Neural cell (in vitro differentiated cells): ENCODE measurements around the gene EML4. TPM values are rescaled to one million over a fixed set of nuclear protein-coding genes. Genes with fewer than 3 reads are reported as not detected.

ENCODE experiments used
- H2AFZ ChIP-seq: fragments of 200-600, 300-800 bp; sonication (generic), shearing (Covaris generic); 2 replicates; pipeline ENCODE4 v1.6.0; 2014; ENCODE audit warnings: low read depth, mild to moderate bottlenecking, antibody characterized with exemption, low read length, moderate library complexity
- H3F3A ChIP-seq: fragments of 200-600 bp; shearing (Covaris generic); 2 replicates; pipeline ENCODE4 v1.6.1; 2016; ENCODE audit warnings: mild to moderate bottlenecking, moderate library complexity, mixed read lengths, antibody characterized with exemption, low read length; ENCODE audit not compliant: insufficient read depth, poor library complexity, severe bottlenecking
- H3K27ac ChIP-seq: fragments of 200-600, 300-800 bp; sonication (generic), shearing (Covaris generic); 2 replicates; pipeline ENCODE4 v1.5.1; 2014; ENCODE audit warnings: mild to moderate bottlenecking, low read length, moderate library complexity
- H3K27me3 ChIP-seq: fragments of 300-800, 200-600 bp; sonication (generic), shearing (Covaris generic); 2 replicates; pipeline ENCODE4 v1.6.0; 2014; ENCODE audit warnings: mild to moderate bottlenecking, low read depth, low read length, moderate library complexity; ENCODE audit not compliant: insufficient read depth
- H3K36me3 ChIP-seq: fragments of 300-800, 200-600 bp; sonication (generic), shearing (Covaris generic); 2 replicates; pipeline ENCODE4 v1.5.1; 2014; ENCODE audit warnings: mild to moderate bottlenecking, antibody characterized with exemption, low read length, moderate library complexity; ENCODE audit not compliant: insufficient read depth
- H3K4me2 ChIP-seq: fragments of 300-800, 200-600 bp; sonication (generic), shearing (Covaris generic); 2 replicates; pipeline ENCODE4 v1.6.0; 2014; ENCODE audit warnings: mild to moderate bottlenecking, low read length
- H3K4me3 ChIP-seq: fragments of 300-800, 200-600 bp; sonication (generic), shearing (Covaris generic); 2 replicates; pipeline ENCODE4 v1.5.1; 2014; ENCODE audit warnings: mild to moderate bottlenecking, low read length, moderate library complexity
- H3K79me2 ChIP-seq: fragments of 200-600 bp; shearing (Covaris generic); replicated peaks from 2 replicates; pipeline ENCODE4 v1.6.0; 2014; ENCODE audit warnings: mild to moderate bottlenecking, low read length, moderate library complexity; ENCODE audit not compliant: insufficient read depth
- H3K9ac ChIP-seq: fragments of 300-800, 200-600 bp; sonication (generic), shearing (Covaris generic); 2 replicates; pipeline ENCODE4 v1.6.1; 2016; ENCODE audit warnings: mild to moderate bottlenecking, low read length, mixed read lengths
- H3K9me2 ChIP-seq: fragments of 200-600 bp; shearing (Covaris generic); 2 replicates; pipeline ENCODE4 v1.6.1; 2016; ENCODE audit warnings: mild to moderate bottlenecking, low read length, mixed read lengths; ENCODE audit not compliant: insufficient read depth
- H3K9me3 ChIP-seq: fragments of 200-600, 300-800 bp; sonication (generic), shearing (Covaris generic); 2 replicates; pipeline ENCODE4 v1.6.1; 2016; ENCODE audit warnings: mild to moderate bottlenecking, mixed run types, low read length, moderate library complexity, mixed read lengths
- H4K20me1 ChIP-seq: fragments of 200-600 bp; shearing (Covaris generic); 2 replicates; pipeline ENCODE4 v1.6.1; 2016; ENCODE audit warnings: mild to moderate bottlenecking, mixed run types; ENCODE audit not compliant: insufficient read depth
- EP300 ChIP-seq: fragments of 450-650 bp; conservative IDR thresholded peaks from 2 replicates; pipeline ENCODE4 v1.6.1; 2014; ENCODE audit warnings: antibody characterized with exemption, mild to moderate bottlenecking, moderate library complexity; ENCODE audit not compliant: poor library complexity, severe bottlenecking
- EZH2 ChIP-seq: fragments of 200-600, 300-800 bp; shearing (Covaris generic), sonication (generic); IDR thresholded peaks from 2 replicates; pipeline ENCODE4 v1.6.1; 2014; ENCODE audit warnings: antibody characterized with exemption, low read length, borderline replicate concordance, mild to moderate bottlenecking; ENCODE audit not compliant: insufficient read depth, poor library complexity, severe bottlenecking
- MXI1 ChIP-seq: fragments of 450-650 bp; conservative IDR thresholded peaks from 2 replicates; pipeline ENCODE4 v1.6.1; 2014; ENCODE audit warnings: antibody characterized with exemption, mild to moderate bottlenecking; ENCODE audit not compliant: poor library complexity, severe bottlenecking
- POLR2AphosphoS5 ChIP-seq: IDR thresholded peaks from 2 replicates; pipeline ENCODE4 v1.6.1; 2012
- RAD21 ChIP-seq: fragments of 450-650 bp; conservative IDR thresholded peaks from 2 replicates; pipeline ENCODE4 v1.6.1; 2014; ENCODE audit warnings: antibody characterized with exemption, mild to moderate bottlenecking, moderate library complexity
- REST ChIP-seq: IDR thresholded peaks from 2 replicates; pipeline ENCODE4 v1.6.1; 2012; ENCODE audit warnings: borderline replicate concordance
- SMC3 ChIP-seq: fragments of 450-650 bp; conservative IDR thresholded peaks from 2 replicates; pipeline ENCODE4 v1.6.1; 2014; ENCODE audit warnings: antibody characterized with exemption, mild to moderate bottlenecking, moderate library complexity; ENCODE audit not compliant: poor library complexity
- TAF1 ChIP-seq: IDR thresholded peaks from 2 replicates; pipeline ENCODE4 v1.6.1; 2012; ENCODE audit warnings: low read depth
- polyA plus RNA-seq: library from polyadenylated mRNA; depleted of rRNA; stranded (reverse); fragments of >200 nt; gene quantifications from 2 replicates; pipeline ENCODE4 v1.2.3, GENCODE V29; 2014
- TF ChIP-seq, protein P1 (sequence below): fragments of 450-650 bp; IDR thresholded peaks from 2 replicates; pipeline ENCODE4 v1.5.1; 2014; ENCODE audit warnings: antibody characterized with exemption, mild to moderate bottlenecking, moderate library complexity; ENCODE audit not compliant: poor library complexity, severe bottlenecking

The EML4 gene
- polyA plus RNA-seq, 1 donor from 2014 or later = 33.9 TPM

GRCh38 chr2:42196403-42197267 is 27.5 kb downstream of the EML4 start:
- no peak overlapping the region for H3K4me2 ChIP-seq
- no peak overlapping the region for H3K4me3 ChIP-seq
- no peaks in the 10 kb centered on the region for H3F3A ChIP-seq
- no peaks in the 10 kb centered on the region for H3K9me2 ChIP-seq
- H3K9me3 ChIP-seq = no peaks in the 10 kb centered on the region
- H3K27ac ChIP-seq = no peak overlapping the region
- H3K9ac ChIP-seq = no peak overlapping the region
- H3K36me3 ChIP-seq = no peaks in the 10 kb centered on the region
- no peaks in the 10 kb centered on the region for H3K27me3 ChIP-seq
- TF ChIP-seq, protein P1, sequence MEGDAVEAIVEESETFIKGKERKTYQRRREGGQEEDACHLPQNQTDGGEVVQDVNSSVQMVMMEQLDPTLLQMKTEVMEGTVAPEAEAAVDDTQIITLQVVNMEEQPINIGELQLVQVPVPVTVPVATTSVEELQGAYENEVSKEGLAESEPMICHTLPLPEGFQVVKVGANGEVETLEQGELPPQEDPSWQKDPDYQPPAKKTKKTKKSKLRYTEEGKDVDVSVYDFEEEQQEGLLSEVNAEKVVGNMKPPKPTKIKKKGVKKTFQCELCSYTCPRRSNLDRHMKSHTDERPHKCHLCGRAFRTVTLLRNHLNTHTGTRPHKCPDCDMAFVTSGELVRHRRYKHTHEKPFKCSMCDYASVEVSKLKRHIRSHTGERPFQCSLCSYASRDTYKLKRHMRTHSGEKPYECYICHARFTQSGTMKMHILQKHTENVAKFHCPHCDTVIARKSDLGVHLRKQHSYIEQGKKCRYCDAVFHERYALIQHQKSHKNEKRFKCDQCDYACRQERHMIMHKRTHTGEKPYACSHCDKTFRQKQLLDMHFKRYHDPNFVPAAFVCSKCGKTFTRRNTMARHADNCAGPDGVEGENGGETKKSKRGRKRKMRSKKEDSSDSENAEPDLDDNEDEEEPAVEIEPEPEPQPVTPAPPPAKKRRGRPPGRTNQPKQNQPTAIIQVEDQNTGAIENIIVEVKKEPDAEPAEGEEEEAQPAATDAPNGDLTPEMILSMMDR = no peak
- TF ChIP-seq RAD21 = no peak
- no peak for TF ChIP-seq EZH2
- H3K79me2 ChIP-seq = no peaks in the 10 kb centered on the region
- H2AFZ ChIP-seq = no peak overlapping the region
- no peaks in the 10 kb centered on the region for H4K20me1 ChIP-seq

- Histone ChIP-seq H3K36me3 (no peaks in the 10 kb centered on the region), H2AFZ (no peak overlapping the region), H3K79me2 (no peaks in the 10 kb centered on the region), H3K4me3 (no peak overlapping the region), H3K9me2 (no peaks in the 10 kb centered on the region), H3K27ac (no peak overlapping the region), H4K20me1 (no peaks in the 10 kb centered on the region), H3K9ac (no peak overlapping the region), H3K27me3 (no peaks in the 10 kb centered on the region), H3K4me2 (no peak overlapping the region), H3F3A (no peaks in the 10 kb centered on the region), H3K9me3 (no peaks in the 10 kb centered on the region)
- TF ChIP-seq RAD21 (no peak), POLR2AphosphoS5 (no peak), REST (no peak), EP300 (no peak), SMC3 (no peak), TAF1 (no peak), EZH2 (no peak), MXI1 (no peak)
- TF ChIP-seq, protein P1 = no peak
Observed at GRCh38 chr2:42197792-42198191, 28.6 kb downstream of the EML4 start.
